Astrocyte of the spinal cord (primary cell): Measurements from ENCODE around the gene ZNF343.
A peak's percentile ranks its signal among the peaks of the same experiment; 100 is the strongest.

Experiments
- DNase-seq: peaks from one replicate; pipeline ENCODE4 v3.0.0; 2011; ENCODE audit warnings: low read depth, low spot score
- H3K4me3 ChIP-seq: 2 replicates; pipeline ENCODE4 v1.5.1; 2011; ENCODE audit warnings: low read depth, mild to moderate bottlenecking, low read length, moderate library complexity
- in situ Hi-C: cut with HindIII; loops from 2 replicates; pipeline ENCODE4 v1.10.0; 2017; ENCODE audit warnings: low sequenced_read_pairs
- TF ChIP-seq, protein P1 (sequence below): IDR thresholded peaks from 2 replicates; pipeline ENCODE4 v1.5.1; 2012; ENCODE audit warnings: low read depth, mild to moderate bottlenecking, low read length, inconsistent platforms

Gene ZNF343

DNA sequence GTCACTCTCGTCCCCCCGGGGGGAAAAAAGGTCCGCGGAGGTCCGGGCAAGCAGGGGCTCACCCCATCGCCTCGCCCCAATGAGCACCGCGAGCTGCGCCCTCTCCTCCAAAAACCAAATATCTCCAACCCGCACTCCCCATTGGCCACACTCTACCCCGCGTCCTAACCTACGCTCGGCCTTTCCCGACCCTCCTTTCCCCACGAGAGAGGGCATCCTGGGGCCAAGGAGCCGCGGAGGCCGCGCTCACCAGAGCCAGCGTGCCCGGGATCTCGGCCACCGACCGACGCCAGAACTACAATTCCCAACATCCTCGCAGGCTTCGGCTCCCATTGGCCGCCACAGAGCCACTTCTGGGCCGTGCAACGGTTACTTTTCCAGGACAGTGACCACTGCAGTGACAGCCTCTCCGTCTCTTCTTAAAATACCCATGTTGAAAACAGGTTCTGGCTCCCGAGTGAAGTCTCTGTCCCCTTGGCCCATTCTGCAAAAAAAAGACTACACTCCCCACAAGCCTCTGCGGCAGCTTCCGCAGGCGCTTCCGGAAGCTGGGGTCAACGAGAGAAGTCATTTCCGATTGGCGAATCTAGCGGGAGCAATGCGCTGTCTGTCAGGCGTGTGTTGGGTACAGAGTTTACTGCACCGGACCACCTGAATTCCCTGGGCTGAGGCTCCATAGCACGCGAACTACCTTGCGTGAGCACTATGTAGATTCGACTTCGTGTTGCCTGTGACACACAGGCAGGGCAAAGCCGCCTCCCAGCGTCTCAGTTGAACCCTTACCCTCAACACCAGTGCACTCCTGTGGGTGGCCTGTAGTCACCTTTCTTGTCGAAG, at the start of gene ZNF343:
TSS of gene ZNF343 (minus strand) at position 285 of the 837 bp plus-strand sequence. CDS start 15,020 bp downstream, outside the sequence.
- TF ChIP-seq, protein P1, sequence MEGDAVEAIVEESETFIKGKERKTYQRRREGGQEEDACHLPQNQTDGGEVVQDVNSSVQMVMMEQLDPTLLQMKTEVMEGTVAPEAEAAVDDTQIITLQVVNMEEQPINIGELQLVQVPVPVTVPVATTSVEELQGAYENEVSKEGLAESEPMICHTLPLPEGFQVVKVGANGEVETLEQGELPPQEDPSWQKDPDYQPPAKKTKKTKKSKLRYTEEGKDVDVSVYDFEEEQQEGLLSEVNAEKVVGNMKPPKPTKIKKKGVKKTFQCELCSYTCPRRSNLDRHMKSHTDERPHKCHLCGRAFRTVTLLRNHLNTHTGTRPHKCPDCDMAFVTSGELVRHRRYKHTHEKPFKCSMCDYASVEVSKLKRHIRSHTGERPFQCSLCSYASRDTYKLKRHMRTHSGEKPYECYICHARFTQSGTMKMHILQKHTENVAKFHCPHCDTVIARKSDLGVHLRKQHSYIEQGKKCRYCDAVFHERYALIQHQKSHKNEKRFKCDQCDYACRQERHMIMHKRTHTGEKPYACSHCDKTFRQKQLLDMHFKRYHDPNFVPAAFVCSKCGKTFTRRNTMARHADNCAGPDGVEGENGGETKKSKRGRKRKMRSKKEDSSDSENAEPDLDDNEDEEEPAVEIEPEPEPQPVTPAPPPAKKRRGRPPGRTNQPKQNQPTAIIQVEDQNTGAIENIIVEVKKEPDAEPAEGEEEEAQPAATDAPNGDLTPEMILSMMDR, result no peak
- in situ Hi-C loops, result no loop called here
- peak within 1 kb of the TSS; percentile 94 for H3K4me3 ChIP-seq
- peak; percentile 84 for DNase-seq

DNA sequence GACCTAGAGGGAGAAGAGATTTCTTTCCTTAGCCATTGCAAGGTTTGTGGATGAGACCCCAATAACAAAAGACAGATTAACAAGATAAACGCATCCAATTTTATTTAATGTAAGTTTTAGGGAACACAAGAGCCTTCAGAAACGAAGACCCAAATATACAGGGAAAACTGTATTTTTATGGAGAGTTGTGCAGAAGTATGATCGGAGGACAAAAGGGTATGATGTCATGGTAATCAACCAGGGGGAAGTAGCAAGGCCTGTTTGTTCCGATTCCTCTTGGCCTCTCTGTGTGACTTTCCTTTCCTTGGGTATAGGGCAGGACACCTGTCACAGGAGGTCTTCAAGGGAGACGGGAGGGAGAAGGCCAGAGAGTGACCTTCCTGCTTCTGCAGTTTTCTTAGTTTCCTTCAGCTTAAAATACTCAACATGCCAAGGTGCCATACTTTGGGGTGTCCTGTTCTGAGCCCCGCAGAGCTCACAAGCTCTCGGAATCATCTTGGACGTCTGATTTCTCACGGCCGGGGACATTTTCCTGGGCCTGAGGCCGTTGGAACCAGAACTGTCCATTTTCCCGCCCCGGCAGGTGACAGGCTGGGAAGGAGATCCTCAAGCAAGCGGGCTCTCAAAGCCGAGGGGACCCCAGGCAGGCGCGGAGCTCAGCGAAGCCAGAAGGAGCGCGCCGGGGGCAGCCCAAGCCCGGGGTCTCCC, 49.3 kb upstream of the ZNF343 start:
- H3K4me3 ChIP-seq, result no peak overlapping the region
- no peak for DNase-seq
- TF ChIP-seq, protein P1, result no peak
- in situ Hi-C loops, result no loop called here

DNA sequence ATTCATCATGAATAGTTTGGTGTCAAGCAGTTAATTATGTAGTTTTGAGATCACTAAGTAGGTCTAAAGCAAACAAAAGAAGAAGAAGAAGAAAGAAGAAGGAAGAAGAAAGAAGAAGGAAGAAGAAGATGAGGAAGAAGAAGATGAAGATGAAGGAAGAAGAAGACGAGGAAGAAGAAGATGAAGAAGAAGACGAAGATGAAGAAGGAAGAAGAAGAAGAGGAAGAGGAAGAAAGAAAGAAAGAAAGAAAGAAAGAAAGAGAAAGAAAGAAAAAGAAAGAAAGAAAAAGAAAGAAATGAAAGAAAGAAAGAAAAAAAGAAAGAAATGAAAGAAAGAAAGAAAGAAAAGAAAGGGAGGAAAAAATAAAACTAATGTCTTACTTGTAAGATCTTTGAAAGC, 36.9 kb upstream of the ZNF343 start:
- no peak for DNase-seq
- no peak overlapping the region for H3K4me3 ChIP-seq
- TF ChIP-seq, protein P1, result no peak
- in situ Hi-C loops, result no loop called here

DNA sequence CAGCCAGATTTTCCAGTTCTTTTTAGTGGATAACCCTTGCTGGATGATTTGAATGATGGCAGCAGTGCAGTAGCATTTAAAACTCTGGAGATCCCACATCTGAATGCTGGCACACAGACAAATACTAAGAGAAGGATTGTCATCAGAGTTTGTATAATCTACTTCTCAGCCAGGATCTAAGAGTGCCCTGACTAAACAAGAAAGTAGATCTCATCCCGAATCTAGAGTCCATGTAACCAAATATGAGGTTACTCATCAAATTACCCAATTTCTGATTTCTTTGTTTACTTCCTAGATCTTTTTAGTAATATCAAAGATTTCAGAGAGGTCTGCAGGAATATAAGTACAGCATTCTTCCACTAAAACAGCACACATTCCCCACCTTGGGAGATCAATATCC, 35.5 kb upstream of the ZNF343 start:
- in situ Hi-C loops, result no loop called here
- DNase-seq, result no peak
- TF ChIP-seq, protein P1, result no peak
- H3K4me3 ChIP-seq, result no peak overlapping the region

DNA sequence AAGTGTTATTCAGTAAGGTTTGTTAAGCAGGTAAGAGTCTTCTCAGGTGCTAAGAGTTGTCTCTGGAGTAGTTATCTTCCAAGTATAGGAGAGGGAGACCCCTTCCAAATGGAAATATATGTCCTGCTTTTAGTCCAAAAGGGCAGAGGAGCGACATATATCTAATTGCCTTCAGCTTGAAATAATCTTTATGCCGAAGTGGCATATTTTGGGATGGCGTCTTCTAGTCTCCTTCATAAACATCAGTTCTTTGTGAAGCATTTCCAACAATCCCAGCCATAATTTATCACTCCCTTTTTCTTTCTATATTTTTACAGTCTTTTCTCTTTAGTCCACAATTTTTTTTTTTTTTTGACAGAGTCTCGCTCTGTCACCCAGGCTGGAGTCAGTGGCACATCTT, 33.6 kb upstream of the ZNF343 start:
- H3K4me3 ChIP-seq, result no peak overlapping the region
- DNase-seq, result no peak
- in situ Hi-C loops, result no loop called here
- TF ChIP-seq, protein P1, result no peak

DNA sequence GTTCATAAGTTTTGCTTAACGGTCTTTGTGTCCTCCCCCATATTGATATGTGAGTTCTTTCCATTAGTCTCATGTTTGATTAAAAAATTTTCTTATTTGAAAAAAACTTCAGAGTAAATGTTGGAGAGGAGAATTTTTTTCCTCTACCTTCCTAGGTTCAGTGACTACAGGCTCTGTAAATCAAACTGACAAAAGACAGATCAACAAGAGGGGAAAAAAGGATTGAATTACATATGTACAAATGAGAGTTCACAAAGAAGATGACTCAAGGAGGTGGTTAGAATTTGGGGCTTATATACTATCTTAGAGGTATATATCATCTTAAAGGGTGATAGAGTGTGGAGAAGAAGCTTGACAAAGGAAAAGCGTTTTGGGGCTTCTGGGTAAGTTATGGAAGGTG, 33.2 kb upstream of the ZNF343 start:
- TF ChIP-seq, protein P1, result no peak
- in situ Hi-C loops, result no loop called here
- H3K4me3 ChIP-seq, result no peak overlapping the region
- DNase-seq, result no peak
